ENCODE results near the gene OPTN.

The OPTN gene

DNA sequence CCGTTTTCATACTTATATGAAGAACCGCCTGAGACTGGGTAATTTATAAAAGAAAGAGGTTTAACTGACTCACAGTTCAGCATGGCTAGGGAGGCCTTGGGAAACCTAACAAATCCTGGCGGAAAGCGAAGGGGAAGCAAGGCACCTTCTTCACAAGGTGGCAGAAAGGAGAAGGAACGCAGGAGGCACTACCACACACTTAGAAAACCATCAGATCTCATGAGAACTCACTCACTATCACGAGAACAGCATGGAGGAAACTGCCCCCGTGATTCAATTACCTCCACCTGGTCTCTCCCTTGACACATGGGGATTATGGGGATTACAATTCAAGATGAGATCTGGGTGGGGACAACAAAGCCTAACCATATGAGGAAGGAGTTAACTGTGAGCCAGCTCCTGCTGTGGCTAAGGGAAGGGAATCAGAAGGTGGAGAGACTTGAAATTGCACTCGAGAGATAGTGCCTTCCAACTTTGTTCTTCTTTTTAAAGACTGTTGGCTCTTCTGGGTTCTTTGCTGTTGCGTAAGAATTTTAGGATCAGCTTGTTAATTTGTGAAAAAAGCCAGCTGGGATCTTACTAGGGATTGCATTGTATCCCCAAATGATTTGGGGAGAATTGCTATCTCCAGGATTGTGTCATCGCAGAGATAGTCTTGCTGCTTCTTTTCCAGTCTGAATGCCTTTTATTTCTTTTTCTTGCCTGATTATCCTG lies 21.0 kb downstream of the OPTN start:
- H3K4me3 ChIP-seq (ENCODE audit: control insufficient read depth, low read depth, low read length) = no peak overlapping the region
- TF ChIP-seq, protein P1, sequence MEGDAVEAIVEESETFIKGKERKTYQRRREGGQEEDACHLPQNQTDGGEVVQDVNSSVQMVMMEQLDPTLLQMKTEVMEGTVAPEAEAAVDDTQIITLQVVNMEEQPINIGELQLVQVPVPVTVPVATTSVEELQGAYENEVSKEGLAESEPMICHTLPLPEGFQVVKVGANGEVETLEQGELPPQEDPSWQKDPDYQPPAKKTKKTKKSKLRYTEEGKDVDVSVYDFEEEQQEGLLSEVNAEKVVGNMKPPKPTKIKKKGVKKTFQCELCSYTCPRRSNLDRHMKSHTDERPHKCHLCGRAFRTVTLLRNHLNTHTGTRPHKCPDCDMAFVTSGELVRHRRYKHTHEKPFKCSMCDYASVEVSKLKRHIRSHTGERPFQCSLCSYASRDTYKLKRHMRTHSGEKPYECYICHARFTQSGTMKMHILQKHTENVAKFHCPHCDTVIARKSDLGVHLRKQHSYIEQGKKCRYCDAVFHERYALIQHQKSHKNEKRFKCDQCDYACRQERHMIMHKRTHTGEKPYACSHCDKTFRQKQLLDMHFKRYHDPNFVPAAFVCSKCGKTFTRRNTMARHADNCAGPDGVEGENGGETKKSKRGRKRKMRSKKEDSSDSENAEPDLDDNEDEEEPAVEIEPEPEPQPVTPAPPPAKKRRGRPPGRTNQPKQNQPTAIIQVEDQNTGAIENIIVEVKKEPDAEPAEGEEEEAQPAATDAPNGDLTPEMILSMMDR (conservative IDR thresholded peaks at IDR 0.05; ENCODE audit: control insufficient read depth, insufficient read depth, low read depth, low read length) = no peak
- peak; percentile 47 for DNase-seq (ENCODE audit: low read depth)

- no peak overlapping the region for H3K4me3 ChIP-seq (ENCODE audit: control insufficient read depth, low read depth, low read length)
- DNase-seq (ENCODE audit: low read depth) = no peak
- TF ChIP-seq, protein P1 (conservative IDR thresholded peaks at IDR 0.05; ENCODE audit: control insufficient read depth, insufficient read depth, low read depth, low read length) = no peak
Observed at GRCh38 chr10:13121500-13121854, 21.5 kb downstream of the OPTN start.

GRCh38 chr10:13136651-13137050 lies 36.7 kb downstream of the OPTN start:
- no peak overlapping the region for H3K4me3 ChIP-seq (ENCODE audit: control insufficient read depth, low read depth, low read length)
- TF ChIP-seq, protein P1 (conservative IDR thresholded peaks at IDR 0.05; ENCODE audit: control insufficient read depth, insufficient read depth, low read depth, low read length) = no peak
- no peak for DNase-seq (ENCODE audit: low read depth)

DNA sequence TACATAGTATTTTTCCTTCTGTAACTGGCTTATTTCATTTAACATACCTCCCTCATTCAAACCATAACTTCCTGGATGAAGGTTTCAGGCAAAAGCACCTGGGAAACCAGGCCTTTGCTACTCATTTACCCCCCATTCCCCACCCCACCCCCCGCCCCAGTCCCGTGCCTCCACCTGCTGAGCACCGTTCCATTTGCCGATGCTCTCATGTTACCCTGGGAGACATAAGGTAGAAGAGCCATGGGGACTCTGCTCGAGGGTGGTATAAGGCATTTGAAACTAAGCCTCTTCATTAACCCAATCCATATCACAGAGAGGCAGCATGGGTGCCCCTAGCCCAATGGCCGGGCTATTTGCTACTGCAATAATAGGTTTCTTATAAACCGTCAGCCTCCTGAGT lies 39.2 kb downstream of the OPTN start:
- TF ChIP-seq, protein P1 (conservative IDR thresholded peaks at IDR 0.05; ENCODE audit: control insufficient read depth, insufficient read depth, low read depth, low read length) = no peak

DNA sequence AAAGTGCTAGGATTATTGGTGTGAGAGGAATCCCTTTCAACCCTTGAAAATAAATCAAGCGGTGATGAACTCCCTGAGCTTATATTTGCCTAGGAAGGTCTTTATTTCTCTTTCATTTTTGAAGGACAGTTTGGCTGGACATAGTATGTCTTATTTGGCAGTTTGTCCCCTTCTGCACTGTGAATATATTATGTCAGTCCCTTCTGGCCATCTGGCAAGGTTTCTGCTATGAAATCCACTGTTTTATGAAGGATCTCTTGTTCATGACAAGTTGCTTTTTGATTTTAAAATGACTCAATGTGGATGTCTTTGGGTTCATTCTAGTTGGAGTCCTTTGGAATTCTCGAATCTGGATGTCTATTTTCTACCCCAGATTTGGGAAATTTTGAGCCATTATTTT lies 39.7 kb downstream of the OPTN start:
- TF ChIP-seq, protein P1 (conservative IDR thresholded peaks at IDR 0.05; ENCODE audit: control insufficient read depth, insufficient read depth, low read depth, low read length) = no peak
- H3K4me3 ChIP-seq (ENCODE audit: control insufficient read depth, low read depth, low read length) = no peak overlapping the region
- no peak for DNase-seq (ENCODE audit: low read depth)

More for the DNA sequence above, 39.2 kb downstream of the OPTN start:
- H3K4me3 ChIP-seq (ENCODE audit: control insufficient read depth, low read depth, low read length) = no peak overlapping the region
- no peak for DNase-seq (ENCODE audit: low read depth)

GRCh38 chr10:13140627-13141190 lies 40.7 kb downstream of the OPTN start:
- no peak overlapping the region for H3K4me3 ChIP-seq (ENCODE audit: control insufficient read depth, low read depth, low read length)
- TF ChIP-seq, protein P1 (conservative IDR thresholded peaks at IDR 0.05; ENCODE audit: control insufficient read depth, insufficient read depth, low read depth, low read length) = no peak
- no peak for DNase-seq (ENCODE audit: low read depth)
